ENCODE results near the gene SP140L.
"Not testable (repeated sequence)": the region's sequence is repeated elsewhere in the genome, so short reads cannot be mapped to it uniquely, and the experiment has no call there.

Gene SP140L

GRCh38 chr2:230324503-230324902 is 2.5 kb upstream of the SP140L start:
- DNase-seq = no peak

GRCh38 chr2:230325316-230326243 is 1.4 kb upstream of the SP140L start:
- no peak for DNase-seq

- no peak for DNase-seq
Measured at GRCh38 chr2:230327418-230328154, 593 bp downstream of the SP140L start.

- DNase-seq = no peak
Measured at GRCh38 chr2:230328155-230328458, 1.1 kb downstream of the SP140L start.

GRCh38 chr2:230329946-230330605 is 3.1 kb downstream of the SP140L start:
- DNase-seq = no peak

GRCh38 chr2:230330725-230331124 is 3.7 kb downstream of the SP140L start:
- no peak for DNase-seq

- DNase-seq = no peak
Measured at GRCh38 chr2:230335461-230335863, 8.5 kb downstream of the SP140L start.

- DNase-seq = no peak
Measured at GRCh38 chr2:230335864-230336506, 9.0 kb downstream of the SP140L start.

- not testable (repeated sequence) for DNase-seq
Measured at GRCh38 chr2:230341936-230342528, 15.0 kb downstream of the SP140L start.

GRCh38 chr2:230343041-230343624 is 16.1 kb downstream of the SP140L start:
- not testable (repeated sequence) for DNase-seq

- no peak for DNase-seq
Measured at GRCh38 chr2:230343747-230344146, 16.8 kb downstream of the SP140L start.

GRCh38 chr2:230346465-230346864 is 19.5 kb downstream of the SP140L start:
- DNase-seq = no peak

GRCh38 chr2:230346921-230347533 is 20.0 kb downstream of the SP140L start:
- no peak for DNase-seq

GRCh38 chr2:230347659-230348305 is 20.8 kb downstream of the SP140L start:
- no peak for DNase-seq

GRCh38 chr2:230348787-230349186 is 21.8 kb downstream of the SP140L start:
- DNase-seq = no peak

- no peak for DNase-seq
Measured at GRCh38 chr2:230356084-230356483, 29.1 kb downstream of the SP140L start.

- no peak for DNase-seq
Measured at GRCh38 chr2:230358305-230358704, 31.3 kb downstream of the SP140L start.

GRCh38 chr2:230360028-230360427 is 33.0 kb downstream of the SP140L start:
- DNase-seq = no peak

- no peak for DNase-seq
Measured at GRCh38 chr2:230362030-230362691, 35.2 kb downstream of the SP140L start.

- no peak for DNase-seq
Measured at GRCh38 chr2:230382108-230382507, 55.1 kb downstream of the SP140L start.

GRCh38 chr2:230383453-230383852 is 56.5 kb downstream of the SP140L start:
- no peak for DNase-seq
